MCF 10A (cell line): ENCODE data around the gene TXN. TPM values are rescaled to one million over a fixed set of nuclear protein-coding genes. Genes with fewer than 3 reads are reported as not detected.
"Not testable (repeated sequence)": the region's sequence is repeated elsewhere in the genome, so short reads cannot be mapped to it uniquely, and the experiment has no call there.

Experiments
- BruUV-seq: library from RNA; stranded (reverse); fragments of 400-500 nt; replicated peaks from 2 replicates; lab custom pipeline; 2021; lab: Mats Ljungman, UMichigan
- CTCF ChIA-PET: fragments of 300-600 bp; sonication (Branson Sonifier 250); formaldehyde crosslinking; extraction: SDS; loops from one replicate; lab custom pipeline; 2021; ENCODE audit warnings: antibody characterized with exemption, inconsistent platforms; lab: Yijun Ruan, JAX
- POLR2A ChIA-PET: fragments of 300-600, 350-650 bp; sonication (Branson Sonifier 250); formaldehyde crosslinking; extraction: SDS; loops from one replicate; lab custom pipeline; 2020; ENCODE audit warnings: antibody characterized with exemption, inconsistent platforms; lab: Yijun Ruan, JAX
- DNase-seq: peaks from one replicate; pipeline ENCODE4 v3.0.0-alpha.2; 2018; ENCODE audit not compliant: unreplicated experiment
- H3K27ac Mint-ChIP-seq: one replicate; pipeline ENCODE4 v1.8.0; 2022; ENCODE audit warnings: mild to moderate bottlenecking, low read depth, mixed read lengths; ENCODE audit not compliant: unreplicated experiment
- H3K27me3 Mint-ChIP-seq: one replicate; pipeline ENCODE4 v1.8.0; 2022; ENCODE audit warnings: mixed read lengths; ENCODE audit not compliant: insufficient read depth, unreplicated experiment
- H3K36me3 Mint-ChIP-seq: one replicate; pipeline ENCODE4 v1.8.0; 2022; ENCODE audit warnings: mild to moderate bottlenecking, moderate library complexity, mixed read lengths; ENCODE audit not compliant: insufficient read depth, unreplicated experiment
- H3K4me1 Mint-ChIP-seq: one replicate; pipeline ENCODE4 v1.8.0; 2022; ENCODE audit warnings: mixed read lengths; ENCODE audit not compliant: insufficient read depth, unreplicated experiment
- H3K4me3 Mint-ChIP-seq: one replicate; pipeline ENCODE4 v1.8.0; 2022; ENCODE audit warnings: mild to moderate bottlenecking, moderate library complexity, mixed read lengths; ENCODE audit not compliant: unreplicated experiment
- H3K9me3 Mint-ChIP-seq: one replicate; pipeline ENCODE4 v1.8.0; 2022; ENCODE audit warnings: mixed read lengths; ENCODE audit not compliant: unreplicated experiment
- intact Hi-C: fragments of 100-400 bp; cut with micrococcal nuclease; formaldehyde crosslinking; loops from 2 replicates; pipeline ENCODE4 v1.14.1; 2022
- total RNA-seq: library from RNA; stranded (reverse); gene quantifications from 2 replicates; pipeline ENCODE4 v1.2.3, GENCODE V29; 2022
- TF ChIP-seq, protein P1 (sequence below): fragments of 200-600 bp; IDR thresholded peaks from one replicate; pipeline ENCODE4 v1.8.0; 2022; ENCODE audit warnings: antibody characterized with exemption, mild to moderate bottlenecking; ENCODE audit not compliant: unreplicated experiment

Gene TXN
- total RNA-seq, 1 experiment from 2014 or later, result 349 TPM

GRCh38 chr9:110252509-110253139, 3.7 kb downstream of the TXN start:
- CTCF ChIA-PET, result interaction anchor here (0.6 kb wide), 1 partner anchor 15 kb away, joined by 3 read pairs; no protein-coding TSS in a partner anchor
- Mint-ChIP-seq H3K4me3 (peak overlapping the region; percentile 91), H3K9me3 (no peaks in the 10 kb centered on the region), H3K27me3 (no peaks in the 10 kb centered on the region), H3K27ac (peak overlapping the region; percentile 78), H3K4me1 (peaks cover 42% of the 10 kb centered on the region), H3K36me3 (peaks cover 46% of the 10 kb centered on the region)
- TF ChIP-seq, protein P1, sequence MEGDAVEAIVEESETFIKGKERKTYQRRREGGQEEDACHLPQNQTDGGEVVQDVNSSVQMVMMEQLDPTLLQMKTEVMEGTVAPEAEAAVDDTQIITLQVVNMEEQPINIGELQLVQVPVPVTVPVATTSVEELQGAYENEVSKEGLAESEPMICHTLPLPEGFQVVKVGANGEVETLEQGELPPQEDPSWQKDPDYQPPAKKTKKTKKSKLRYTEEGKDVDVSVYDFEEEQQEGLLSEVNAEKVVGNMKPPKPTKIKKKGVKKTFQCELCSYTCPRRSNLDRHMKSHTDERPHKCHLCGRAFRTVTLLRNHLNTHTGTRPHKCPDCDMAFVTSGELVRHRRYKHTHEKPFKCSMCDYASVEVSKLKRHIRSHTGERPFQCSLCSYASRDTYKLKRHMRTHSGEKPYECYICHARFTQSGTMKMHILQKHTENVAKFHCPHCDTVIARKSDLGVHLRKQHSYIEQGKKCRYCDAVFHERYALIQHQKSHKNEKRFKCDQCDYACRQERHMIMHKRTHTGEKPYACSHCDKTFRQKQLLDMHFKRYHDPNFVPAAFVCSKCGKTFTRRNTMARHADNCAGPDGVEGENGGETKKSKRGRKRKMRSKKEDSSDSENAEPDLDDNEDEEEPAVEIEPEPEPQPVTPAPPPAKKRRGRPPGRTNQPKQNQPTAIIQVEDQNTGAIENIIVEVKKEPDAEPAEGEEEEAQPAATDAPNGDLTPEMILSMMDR, result no peak
- no TSS peak for BruUV-seq
- POLR2A ChIA-PET, result interaction anchor here (0.6 to 1.2 kb wide), 2 partner anchors 12 to 31 kb away, joined by 3 to 4 read pairs; no protein-coding TSS in a partner anchor
- intact Hi-C loops, result loop anchor here (10.0 kb wide), 1 partner anchor 332 kb away; no protein-coding TSS in a partner anchor
- DNase-seq, result no peak

DNA sequence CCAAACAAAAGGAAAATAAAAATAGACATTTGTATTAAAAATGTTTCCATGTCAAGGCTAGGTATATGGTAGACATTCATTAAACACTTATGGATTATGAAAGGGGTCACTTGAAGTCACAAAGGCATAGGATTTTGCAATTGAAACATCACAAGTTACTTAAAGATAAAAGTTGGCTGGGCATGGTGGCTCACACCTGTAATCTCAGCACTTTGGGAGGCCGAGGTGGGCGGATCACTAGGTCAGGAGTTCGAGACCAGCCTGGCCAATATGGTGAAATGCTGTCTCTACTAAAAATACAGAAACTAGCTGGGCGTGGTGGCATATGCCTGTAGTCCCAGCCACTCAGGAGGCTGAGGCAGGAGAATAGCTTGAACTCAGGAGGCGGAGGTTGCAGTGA, 4.5 kb downstream of the TXN start:
- intact Hi-C loops, result loop anchor here (10.0 kb wide), 1 partner anchor 333 kb away; no protein-coding TSS in a partner anchor
- DNase-seq, H3K27ac Mint-ChIP-seq, H3K27me3 Mint-ChIP-seq, BruUV-seq, H3K4me3 Mint-ChIP-seq, H3K9me3 Mint-ChIP-seq: not testable (repeated sequence)
- H3K36me3 Mint-ChIP-seq, result peaks cover 54% of the 10 kb centered on the region
- peaks cover 36% of the 10 kb centered on the region for H3K4me1 Mint-ChIP-seq
- CTCF ChIA-PET, result interaction anchor here (0.5 kb wide), 1 partner anchor 51 kb away, joined by 3 read pairs; no protein-coding TSS in a partner anchor
- POLR2A ChIA-PET, result interaction anchor here (0.6 kb wide), 1 partner anchor 60 kb away, joined by 3 read pairs; no protein-coding TSS in a partner anchor

DNA sequence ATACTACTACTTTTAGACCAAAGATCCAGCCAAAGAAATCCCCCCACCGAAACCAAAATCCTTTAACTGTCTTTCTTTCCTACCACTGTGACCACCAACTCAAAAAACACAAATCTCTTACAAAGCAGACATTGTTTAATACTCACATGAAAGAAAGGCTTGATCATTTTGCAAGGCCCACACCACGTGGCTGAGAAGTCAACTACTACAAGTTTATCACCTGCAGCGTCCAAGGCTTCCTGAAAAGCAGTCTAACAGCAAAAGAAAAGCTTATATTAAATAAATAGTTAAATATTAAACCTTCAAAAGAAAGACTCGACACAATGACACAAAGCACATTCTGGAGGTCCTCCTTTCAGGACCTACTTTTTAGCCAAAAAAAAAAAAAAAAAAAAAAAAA, 5.1 kb downstream of the TXN start:
- ChIA-PET CTCF (interaction anchor here (0.5 kb wide), 1 partner anchor 52 kb away, joined by 3 read pairs; no protein-coding TSS in a partner anchor), POLR2A (no interaction called here)
- no peak overlapping the region for H3K4me3 Mint-ChIP-seq
- TF ChIP-seq, protein P1, result no peak
- H3K4me1 Mint-ChIP-seq, result peaks cover 36% of the 10 kb centered on the region
- BruUV-seq, result no TSS peak
- H3K36me3 Mint-ChIP-seq, result peaks cover 60% of the 10 kb centered on the region
- H3K27me3 Mint-ChIP-seq, result no peaks in the 10 kb centered on the region
- no peaks in the 10 kb centered on the region for H3K9me3 Mint-ChIP-seq
- DNase-seq, result no peak
- peak overlapping the region; percentile 78 for H3K27ac Mint-ChIP-seq
- intact Hi-C loops, result loop anchor here (10.0 kb wide), 1 partner anchor 334 kb away; no protein-coding TSS in a partner anchor

DNA sequence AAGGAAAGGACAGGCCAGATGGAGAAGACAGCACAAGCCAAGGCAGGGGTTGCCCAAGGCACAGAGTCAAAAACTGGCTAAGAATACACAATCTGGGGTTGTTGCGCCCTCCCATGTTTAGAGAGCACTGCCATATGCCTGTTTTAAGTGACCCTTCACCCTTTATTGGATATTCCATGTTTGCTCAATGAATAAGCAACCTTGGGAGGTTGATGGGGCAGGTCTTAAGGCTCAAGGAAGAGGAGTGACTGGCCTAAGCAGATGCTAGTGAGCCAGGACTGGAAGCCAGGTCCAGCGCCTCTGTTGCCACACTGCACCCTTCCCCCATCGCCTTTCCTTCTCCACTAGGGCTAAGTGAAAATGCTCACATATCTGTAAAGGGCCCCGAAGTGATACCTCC, 6.7 kb downstream of the TXN start:
- Mint-ChIP-seq H3K4me1 (peaks cover 28% of the 10 kb centered on the region), H3K9me3 (no peaks in the 10 kb centered on the region), H3K27me3 (no peaks in the 10 kb centered on the region), H3K4me3 (no peak overlapping the region), H3K27ac (no peak overlapping the region), H3K36me3 (peaks cover 65% of the 10 kb centered on the region)
- TF ChIP-seq, protein P1, result no peak
- BruUV-seq, result no TSS peak
- intact Hi-C loops, result loop anchor here (10.0 kb wide), 1 partner anchor 335 kb away; no protein-coding TSS in a partner anchor
- ChIA-PET CTCF (interaction anchor here (0.6 kb wide), 2 partner anchors 29 to 33 kb away, joined by 3 read pairs; no protein-coding TSS in a partner anchor), POLR2A (no interaction called here)
- DNase-seq, result no peak
